GM18519 (cell line): ENCODE data around the gene GPR39.

Experiments
- ATAC-seq: cut with Tn5 transposase; IDR thresholded peaks from one replicate; pipeline ENCODE4 v1.9.1; 2021; ENCODE audit warnings: mild to moderate bottlenecking, moderate library complexity; ENCODE audit not compliant: unreplicated experiment, low FRiP score

The GPR39 gene

DNA sequence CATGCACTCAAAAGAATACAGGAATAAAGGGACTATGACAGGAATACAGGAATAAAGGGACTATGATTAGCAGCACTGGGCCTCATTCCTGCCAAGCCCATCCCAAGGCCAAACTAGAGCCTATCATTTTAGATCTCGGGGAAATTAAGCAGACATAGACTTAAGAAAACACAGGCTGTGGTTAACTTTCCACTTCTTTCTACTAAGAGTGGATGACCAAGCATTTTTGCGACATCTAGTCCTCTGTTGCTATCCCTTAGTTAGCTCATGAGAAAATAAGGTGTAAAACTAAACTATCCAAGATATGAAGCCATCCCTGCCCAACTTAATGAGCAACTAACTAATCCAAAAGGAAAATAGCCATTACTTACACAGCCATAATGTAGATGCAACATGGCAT lies 247.5 kb downstream of the GPR39 start:
- ATAC-seq, result no peak

DNA sequence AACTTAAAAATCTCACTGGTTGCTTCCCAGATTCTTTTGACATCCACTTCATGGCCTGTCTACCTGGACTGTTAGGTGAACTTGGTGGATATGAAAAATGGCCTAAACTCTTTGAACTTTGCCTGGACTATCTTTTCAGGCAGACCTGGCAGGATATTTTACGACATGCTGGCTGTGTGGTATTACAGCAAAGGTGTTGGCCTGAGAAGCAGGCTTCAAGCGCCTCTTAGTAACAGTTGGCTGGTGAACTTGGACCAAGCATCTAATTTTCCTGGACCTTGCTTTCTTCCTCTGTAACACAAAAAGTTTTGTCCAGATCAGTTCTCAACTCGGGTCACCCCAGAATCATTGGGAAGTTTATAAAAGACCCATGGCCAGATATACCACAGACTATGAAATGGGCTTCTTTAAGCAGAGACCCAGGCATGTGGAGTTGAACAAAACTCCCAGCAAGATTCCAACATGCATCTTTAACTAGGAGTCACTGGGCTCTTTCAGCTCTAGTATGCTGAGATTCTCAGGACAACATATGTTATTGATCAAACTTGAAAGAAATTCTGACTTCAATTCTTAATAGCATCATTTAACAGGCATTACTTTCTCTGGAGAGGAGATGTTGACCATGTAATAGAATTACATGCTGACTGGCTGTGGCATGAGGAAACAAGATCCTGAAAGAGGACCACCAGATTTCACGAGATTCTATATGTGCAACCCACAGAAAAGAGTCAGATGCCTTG lies 249.0 kb downstream of the GPR39 start:
- ATAC-seq, result no peak

DNA sequence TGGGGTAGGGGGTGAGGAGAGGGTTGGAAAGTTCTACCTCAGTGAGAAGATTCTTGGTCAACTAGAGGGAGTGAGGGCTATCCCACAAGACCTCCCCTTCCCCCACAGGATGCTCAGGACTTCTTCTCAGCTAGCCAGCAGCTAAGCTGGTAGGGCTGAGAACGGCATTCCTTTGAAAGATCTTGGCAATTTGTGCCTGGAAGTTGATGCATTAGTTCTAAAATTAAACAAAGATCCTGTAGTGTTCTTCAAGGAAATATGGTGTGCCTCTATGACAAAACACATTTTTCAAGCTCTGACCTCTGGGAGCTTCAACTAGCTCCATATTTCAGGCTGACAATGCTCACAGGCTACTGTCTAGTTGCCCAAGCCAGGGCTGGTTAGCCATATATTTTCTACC lies 251.1 kb downstream of the GPR39 start:
- ATAC-seq, result no peak

DNA sequence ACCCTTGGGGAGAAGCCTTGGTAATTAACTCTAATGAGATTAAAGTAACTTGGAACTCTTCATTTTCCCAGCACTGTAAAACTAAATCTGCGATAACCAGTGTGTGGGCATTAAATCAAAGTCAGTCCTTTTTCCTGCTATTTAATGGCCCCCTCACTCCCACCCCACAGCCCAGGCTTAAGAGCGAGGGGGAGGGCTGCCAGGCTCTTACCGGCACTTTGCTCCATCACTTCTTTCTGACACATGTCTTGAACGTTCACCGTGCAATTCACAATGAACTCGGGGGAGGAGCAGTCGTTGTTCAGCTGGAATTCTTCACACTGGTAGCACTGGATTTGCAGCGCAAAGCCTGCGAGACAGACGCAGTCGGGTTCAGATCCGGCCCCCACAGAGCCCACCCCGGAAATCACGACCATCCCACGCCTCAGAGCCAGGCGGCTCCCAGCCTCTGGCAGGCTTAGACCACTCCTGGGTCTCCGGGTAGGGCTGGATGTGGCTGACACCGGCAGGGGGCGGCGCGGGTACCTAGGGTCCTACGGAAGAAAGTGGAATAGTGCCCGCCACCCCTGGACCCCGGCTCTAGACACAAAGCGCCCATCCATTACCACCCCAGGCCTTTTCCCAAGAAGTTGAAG lies 251.7 kb downstream of the GPR39 start:
- ATAC-seq, result no peak

DNA sequence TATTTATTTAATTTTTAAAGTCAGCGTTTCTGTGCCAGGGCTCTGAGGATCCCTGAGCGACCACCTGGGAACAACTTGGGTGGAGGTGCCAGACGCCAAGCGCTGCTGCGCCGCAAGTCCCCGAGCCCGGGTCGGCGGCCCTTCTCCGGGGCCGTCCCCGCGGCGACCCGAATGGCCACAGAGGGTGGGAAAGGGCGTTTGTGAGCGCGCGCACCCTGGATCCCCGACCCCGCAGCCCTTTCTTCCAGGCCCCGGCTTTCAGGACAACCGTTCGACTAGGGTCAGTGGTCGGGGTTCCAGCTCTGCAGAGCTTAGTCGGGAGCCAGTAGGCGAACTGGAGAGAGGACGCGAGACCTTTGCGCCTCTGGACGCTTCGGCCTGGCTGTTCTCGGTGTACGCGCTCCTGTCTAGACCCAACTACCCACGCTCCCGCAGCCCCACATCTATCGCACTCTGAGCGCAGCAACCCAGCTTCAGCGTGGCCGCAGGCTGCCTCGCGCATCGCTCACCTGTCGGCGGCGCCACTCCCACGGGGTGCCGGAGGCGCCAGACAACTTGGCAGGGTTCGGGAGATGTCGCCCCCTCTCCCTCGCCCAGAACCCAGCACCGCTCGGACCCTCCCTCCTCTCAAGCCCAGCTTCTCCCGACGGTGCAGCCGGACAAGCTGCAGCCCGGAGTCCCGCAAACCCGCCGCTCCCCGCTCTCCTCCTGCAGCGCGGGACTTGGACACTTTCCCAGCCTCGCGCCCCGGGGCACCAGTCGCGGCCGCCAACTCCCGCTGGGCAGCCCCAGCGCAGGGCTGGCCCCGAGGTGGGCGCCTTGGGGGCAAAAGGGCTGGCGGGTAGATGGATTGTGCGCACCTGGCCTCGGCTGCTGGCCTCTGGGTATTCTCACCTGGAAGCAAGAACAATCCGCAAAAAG lies 252.6 kb downstream of the GPR39 start:
- no peak for ATAC-seq

DNA sequence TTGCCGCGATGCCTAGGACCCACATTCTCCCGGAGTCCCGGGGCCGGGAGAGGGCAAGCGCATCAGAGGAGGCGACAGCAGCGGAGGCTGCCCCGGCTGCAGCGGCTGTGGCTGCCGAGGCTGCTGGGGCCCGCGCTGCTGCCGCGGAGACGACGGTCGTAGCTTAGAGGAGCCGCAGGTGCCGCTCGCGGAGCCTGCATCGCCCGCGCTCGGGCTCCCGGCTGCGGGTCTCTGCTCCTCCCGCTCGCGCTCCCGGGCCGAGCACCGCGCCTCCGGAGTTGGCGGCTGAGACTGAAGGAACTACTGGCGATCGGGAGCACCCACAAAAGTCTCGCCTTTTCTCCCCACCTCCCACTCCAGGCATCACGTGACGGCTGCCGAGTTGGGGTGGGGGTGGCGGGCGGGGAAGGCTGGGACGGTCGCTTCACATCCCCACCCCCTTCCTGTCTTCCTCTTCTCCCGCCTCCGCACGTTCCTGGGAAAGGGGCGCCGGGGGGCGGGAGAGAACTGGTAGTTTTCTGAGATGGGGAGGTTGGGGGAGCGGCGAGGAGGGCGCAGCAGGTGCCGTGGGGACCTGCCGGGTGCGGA lies 253.4 kb downstream of the GPR39 start, which contains the start of gene LYPD1:
Gene LYPD1 (minus strand): TSS at position 298 of the 588 bp plus-strand sequence. CDS start 273 bp downstream, at position 25.
- no peak for ATAC-seq

DNA sequence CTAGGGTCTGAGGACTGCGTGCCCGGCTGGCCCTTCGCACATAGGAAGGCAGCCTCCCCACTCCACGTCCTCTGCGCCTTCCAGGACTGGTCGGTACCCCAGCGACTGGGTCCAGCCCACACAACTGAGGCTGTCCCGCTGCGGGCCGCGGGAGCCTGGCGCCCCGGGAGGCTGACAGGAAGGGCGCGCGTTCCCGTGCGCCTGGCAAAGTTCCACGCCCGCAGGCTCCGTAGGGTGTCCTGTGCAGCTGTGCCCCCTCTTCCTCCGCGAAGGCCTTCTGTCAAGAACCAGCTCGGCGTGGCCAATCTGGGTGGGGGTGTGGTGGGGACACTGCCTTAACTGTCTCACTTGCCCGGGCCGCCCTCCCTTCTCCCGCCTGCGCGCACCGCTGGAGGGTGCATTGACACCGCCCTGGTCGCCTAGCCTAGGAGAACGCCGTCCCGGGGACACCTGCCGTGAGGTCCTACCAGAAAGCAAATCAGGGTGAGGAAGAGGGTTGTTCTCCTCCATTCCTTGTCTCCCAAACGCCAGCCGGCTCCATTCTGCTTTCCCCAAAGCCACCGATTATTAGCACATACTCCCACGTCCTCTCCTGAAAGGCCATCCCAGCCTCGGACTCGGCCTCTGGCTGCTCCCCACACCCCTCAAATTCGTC lies 254.0 kb downstream of the GPR39 start:
- no peak for ATAC-seq

DNA sequence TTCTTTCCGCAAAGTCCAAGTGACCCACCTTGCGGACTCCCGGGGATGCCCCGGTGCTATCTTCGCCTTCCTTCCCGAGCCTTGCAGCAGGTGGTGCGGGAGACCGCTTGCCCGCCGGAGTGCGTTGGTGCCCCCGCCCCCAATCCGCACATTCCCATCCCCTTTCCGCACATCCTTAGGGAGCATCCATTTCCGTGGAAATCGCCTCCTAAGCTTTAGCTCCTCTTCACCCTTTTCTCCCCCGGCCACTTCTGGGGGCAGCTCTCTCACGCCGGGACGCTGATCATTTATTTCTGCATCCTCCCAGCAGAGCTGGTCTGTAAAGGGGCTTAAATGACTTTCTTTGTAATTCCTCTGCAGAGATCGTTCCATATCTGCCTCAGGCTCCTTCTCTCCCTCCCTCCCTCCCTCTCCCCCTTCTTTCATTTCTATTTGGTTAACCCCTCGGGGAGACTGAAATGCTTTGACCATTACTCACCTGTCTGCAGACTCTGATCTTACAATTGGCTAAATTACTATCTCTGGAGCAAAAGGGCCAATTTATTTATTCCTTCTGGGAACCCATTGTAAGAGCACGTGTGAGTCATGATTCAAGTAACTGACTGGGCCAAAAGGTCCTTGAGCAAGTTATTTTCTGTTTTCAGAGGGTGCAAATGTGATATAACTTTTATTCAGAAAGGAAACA lies 254.7 kb downstream of the GPR39 start:
- ATAC-seq, result no peak

DNA sequence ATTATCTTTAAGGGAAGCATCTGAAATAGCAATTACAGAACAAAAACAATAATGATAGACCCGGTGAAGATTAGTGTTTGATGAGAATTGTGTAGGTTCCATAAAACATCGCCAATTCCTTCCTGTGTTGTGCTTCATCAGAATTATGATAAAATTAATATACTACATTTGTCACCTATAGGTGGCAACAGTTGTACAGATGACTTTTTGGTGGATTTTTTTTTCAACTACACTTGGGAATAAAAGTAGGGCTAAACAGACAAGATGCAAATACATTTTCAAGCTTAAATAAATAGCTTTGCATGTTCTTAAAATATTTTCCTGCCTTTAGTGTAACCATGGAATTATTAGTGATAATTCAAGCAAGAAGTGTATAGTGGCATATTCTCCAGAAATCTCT lies 260.4 kb downstream of the GPR39 start:
- no peak for ATAC-seq

DNA sequence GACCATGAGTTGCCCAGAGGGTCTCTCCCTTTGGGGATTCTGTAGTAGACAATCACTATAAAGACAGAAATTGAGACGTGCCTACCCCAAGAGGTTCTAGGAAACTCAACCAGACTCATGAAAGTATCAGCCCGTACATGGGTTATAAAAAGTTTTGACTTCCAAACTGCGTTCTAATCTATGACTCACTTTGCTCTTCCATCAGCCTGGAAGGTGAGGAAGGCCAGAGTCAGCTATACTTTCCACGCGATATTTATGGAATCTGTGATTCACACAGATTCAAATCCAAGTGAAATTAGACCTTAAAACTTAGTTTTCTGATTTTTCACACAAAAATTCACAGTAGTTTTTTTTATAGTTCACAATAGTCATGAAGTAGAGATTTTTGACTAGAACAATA lies 261.1 kb downstream of the GPR39 start:
- no peak for ATAC-seq

DNA sequence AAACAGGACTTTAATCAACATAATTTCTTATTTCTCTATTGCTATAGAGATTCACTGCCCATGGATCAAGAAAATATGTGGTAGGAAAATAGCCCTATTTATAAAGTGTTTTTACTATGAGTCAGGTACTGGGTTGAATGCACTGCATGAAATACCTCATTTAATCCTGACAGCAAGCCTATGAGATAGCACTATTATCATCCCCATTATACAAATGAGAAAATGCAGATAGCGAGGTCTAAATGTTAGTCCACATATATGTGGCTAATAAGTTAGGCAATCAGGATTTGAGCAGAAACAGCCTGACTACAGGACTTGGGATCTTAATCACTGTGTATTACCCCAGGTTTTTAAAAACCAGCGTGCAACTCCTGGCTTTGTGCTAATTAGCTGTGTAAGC lies 261.9 kb downstream of the GPR39 start:
- ATAC-seq, result no peak

DNA sequence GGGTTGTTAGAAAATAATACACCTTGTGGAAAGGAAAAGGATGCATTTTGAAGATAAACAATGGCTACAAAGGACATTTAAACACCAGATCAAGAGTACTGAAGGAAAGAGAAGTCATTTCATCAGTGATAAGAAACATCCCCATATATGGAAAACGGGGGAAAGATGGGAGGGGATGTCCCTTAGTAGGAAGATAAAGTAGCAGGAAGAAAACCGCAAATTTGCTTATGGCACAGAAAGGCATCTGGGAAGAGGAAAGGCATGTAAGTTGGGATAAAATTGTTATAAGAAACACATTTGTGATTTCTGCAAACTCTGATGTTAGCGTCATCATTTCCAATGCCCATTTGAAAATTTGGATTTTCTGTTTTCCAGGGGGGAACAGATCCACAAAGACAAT lies 263.9 kb downstream of the GPR39 start:
- ATAC-seq, result no peak

DNA sequence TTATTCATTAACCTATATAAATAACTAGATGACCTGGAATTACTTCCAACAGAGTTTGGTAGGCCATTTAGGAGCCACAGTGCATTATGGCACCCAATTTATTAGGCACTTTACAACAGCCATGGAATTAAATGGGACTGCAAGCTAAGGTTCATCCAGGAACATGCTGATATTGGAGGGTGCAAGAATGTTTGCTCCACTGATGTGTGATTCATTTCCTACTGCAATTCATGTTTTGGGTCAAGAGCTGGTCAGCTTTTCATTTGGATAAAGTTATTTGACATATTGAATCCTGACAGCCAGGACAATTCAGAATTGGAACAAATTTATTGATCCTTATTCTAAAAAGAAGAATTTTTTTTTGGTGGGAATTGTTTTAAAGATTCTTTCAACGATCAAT lies 265.2 kb downstream of the GPR39 start:
- no peak for ATAC-seq

DNA sequence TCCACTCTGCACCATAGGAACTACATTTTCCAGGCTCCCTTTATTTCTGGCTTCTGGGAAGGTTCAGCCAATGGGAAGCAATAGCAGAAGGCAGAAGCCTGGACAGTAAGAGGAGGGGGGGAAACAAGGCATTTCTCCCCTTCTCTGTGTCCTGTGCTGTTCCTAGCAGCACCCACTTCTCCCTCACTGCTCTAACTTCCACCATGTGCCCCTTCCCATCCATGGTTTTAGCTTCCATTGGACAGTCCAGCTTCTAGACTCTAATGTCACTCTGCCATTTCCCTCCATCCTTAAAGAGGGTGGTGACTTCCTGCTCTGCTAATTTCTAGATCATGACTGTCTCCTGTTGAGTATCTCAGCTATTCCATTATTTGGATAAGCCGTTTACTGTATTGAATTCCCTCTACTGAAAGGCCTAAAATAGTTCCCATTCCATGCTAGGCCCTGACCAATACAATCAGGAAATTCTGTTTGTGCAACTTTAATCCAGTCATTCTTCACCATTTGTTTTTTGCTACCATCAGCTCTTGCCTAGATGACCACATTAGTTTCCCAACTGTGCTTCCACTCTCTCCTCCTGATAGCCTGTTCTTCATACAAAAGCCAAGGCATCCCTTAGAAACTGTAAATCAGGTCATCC lies 274.2 kb downstream of the GPR39 start:
- ATAC-seq, result no peak

DNA sequence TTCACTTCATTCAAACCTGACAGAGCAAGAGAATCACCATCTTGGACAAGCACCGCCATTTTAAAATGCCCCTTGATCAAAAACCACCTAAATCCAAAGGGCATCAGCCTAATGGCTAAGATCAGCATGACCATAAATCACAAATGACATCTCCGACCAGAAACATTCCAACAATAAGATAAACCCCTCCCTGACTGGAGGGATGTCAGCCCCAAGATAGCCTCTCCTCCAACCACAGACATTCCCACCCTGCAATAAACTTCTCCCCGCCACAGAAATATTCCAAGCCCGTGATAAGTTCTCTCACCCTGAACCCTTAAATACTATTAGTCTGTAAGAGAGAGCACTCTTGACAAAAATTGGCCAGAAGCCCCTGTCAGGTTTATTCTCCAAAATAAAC lies 275.0 kb downstream of the GPR39 start:
- no peak for ATAC-seq

DNA sequence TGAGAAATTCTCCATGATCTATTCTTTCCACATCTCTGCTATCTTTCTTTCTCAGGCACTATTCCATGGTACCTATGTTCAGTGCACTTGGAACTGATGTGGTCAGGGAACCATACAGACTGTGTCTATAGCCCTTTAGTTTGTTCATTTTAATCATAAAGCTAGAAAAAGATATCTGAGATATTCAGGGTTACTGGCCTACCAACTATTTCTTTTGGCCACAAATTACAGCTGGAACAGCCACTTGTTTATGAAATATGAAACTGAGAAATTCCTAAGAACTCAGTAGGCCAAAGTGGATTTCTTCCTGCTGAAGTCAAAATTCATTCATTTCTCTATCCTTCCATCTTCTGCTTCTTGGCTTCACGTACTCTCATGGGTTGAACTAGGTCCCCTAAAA lies 276.2 kb downstream of the GPR39 start:
- no peak for ATAC-seq
